T-helper 17 cell (primary cell): ENCODE results near the gene TICAM2. TPM values are rescaled to one million over a fixed set of nuclear protein-coding genes. Genes with fewer than 3 reads are reported as not detected.

Experiments used
- ATAC-seq: fragments of 150-1000 bp; cut with Tn5 transposase; 2 replicates; pipeline ENCODE4 v1.10.0; 2021; ENCODE audit warnings: mild to moderate bottlenecking, moderate library complexity
- DNase-seq, 3 donors: peaks; one replicate each; pipeline versions ENCODE4 v3.0.0 to v3.0.0-alpha.2; 2020 to 2021
- H3K9me3 ChIP-seq: one replicate; pipeline ENCODE4 v1.7.0; 2013; ENCODE audit warnings: low read length, mild to moderate bottlenecking; ENCODE audit not compliant: control insufficient read depth, poor library complexity, severe bottlenecking
- H3K27ac Mint-ChIP-seq: one replicate; pipeline ENCODE4 v1.8.0; 2022; ENCODE audit warnings: mild to moderate bottlenecking, moderate library complexity, mixed read lengths
- H3K27me3 Mint-ChIP-seq: one replicate; pipeline ENCODE4 v1.8.0; 2022; ENCODE audit warnings: mixed read lengths
- H3K36me3 Mint-ChIP-seq: one replicate; pipeline ENCODE4 v1.8.0; 2022; ENCODE audit warnings: low read depth, mixed read lengths
- H3K4me1 Mint-ChIP-seq: one replicate; pipeline ENCODE4 v1.8.0; 2022; ENCODE audit warnings: mild to moderate bottlenecking, mixed read lengths
- H3K4me3 Mint-ChIP-seq: one replicate; pipeline ENCODE4 v1.8.0; 2022; ENCODE audit warnings: mild to moderate bottlenecking, moderate library complexity, mixed read lengths
- total RNA-seq, 4 donors: library from RNA in 2 of 4; stranded (reverse) in 2 of 4; gene quantifications; one replicate each; pipeline ENCODE4 v1.2.3 and lab custom pipeline; 2022 to 2026

TICAM2 gene
- total RNA-seq, 2 donors from 2014 or later, result 0.52 to 0.90 TPM

DNA sequence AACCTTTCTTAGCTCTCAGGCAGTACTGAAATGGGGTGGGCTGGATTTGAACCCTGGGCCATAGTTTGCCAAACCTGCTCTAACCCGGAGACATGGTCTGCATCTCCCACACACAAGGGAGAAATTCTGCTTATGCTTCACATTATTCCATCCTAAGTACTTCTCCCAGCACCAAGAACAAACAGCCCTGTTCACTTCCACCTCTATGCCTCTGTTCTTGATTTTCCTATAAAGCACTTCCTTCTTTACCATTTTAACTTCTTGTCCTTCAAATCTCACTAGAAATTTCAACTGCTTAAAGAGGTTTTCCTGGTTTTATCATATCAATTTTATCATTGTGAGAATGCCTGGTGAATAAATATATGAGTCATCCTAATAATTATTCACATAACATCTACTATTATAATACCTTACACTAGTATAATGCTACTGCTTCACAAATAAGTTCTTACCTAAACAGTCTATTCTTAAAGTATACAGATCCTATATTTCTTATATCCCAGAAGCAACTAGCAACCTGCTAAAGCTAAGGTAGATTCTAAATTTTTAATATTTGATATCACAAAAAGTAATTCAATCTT is 70.4 kb downstream of the TICAM2 start:
- Mint-ChIP-seq H3K4me3 (no peak overlapping the region), H3K27me3 (no peaks in the 10 kb centered on the region), H3K27ac (no peak overlapping the region), H3K36me3 (peaks cover 12% of the 10 kb centered on the region), H3K4me1 (peaks cover 36% of the 10 kb centered on the region)
- ATAC-seq (no peak), DNase-seq (no peak)
- no peaks in the 10 kb centered on the region for H3K9me3 ChIP-seq

DNA sequence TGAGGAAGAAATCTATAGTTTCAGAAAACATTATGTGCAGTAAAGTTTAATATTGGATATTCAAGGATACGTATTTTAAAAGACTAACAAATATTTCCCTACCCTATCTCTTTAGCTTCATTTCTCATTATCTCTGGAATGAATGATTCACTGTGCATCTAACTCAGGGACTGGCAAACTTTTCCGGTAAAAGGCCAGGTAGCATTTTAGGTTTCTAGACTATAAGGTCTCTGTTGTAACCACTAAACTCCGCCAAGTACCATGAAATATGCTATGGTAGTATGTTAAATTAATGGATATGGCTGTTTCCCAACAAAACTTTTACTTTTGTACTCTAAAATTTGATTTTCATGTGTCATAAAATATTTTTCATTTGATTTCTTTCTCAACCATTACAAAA is 70.9 kb downstream of the TICAM2 start:
- DNase-seq (no peak), ATAC-seq (no peak)
- Mint-ChIP-seq H3K4me3 (no peak overlapping the region), H3K4me1 (peaks cover 34% of the 10 kb centered on the region), H3K27me3 (no peaks in the 10 kb centered on the region), H3K36me3 (peaks cover 10% of the 10 kb centered on the region), H3K27ac (no peak overlapping the region)
- H3K9me3 ChIP-seq, result no peaks in the 10 kb centered on the region

DNA sequence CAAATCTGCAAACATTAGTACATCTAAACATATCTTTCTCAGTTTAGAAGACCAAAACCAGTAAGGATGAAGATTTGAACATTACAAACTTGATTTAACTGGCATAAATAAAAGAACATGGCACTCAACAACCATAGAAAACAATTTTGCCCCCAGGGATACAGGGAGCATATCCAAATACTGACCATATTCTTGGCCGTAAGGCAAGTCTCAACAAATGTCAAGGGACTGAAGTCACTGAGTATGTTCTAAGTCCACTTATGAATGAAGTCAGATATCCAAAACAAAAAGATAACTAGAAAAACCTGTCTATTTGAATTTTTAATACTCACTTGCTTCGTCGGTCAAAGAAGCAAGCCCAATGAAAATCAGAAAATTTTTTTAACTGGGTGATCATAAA is 71.9 kb downstream of the TICAM2 start:
- ATAC-seq (no peak), DNase-seq (no peak)
- Mint-ChIP-seq H3K4me1 (peaks cover 29% of the 10 kb centered on the region), H3K4me3 (no peak overlapping the region), H3K27ac (no peak overlapping the region), H3K27me3 (no peaks in the 10 kb centered on the region), H3K36me3 (peaks cover 7% of the 10 kb centered on the region)
- no peaks in the 10 kb centered on the region for H3K9me3 ChIP-seq

Other genes with a start within 250 kb of the TICAM2 start
- gene FEM1C, start 57.7 kb downstream of the TICAM2 start, total RNA-seq, result 10 to 100 TPM; 31.3 to 31.7 TPM
- gene TMED7, start 23.6 kb upstream of the TICAM2 start, total RNA-seq, result 10 to 100 TPM; 49.0 to 53.7 TPM
- gene CDO1, start 214.2 kb upstream of the TICAM2 start, total RNA-seq, result not detected
- gene ATG12, start 239.1 kb upstream of the TICAM2 start, total RNA-seq, result 10 to 100 TPM; 58.0 to 64.2 TPM
- gene AP3S1, start 239.5 kb upstream of the TICAM2 start, total RNA-seq, result 10 to 100 TPM; 44.5 to 45.0 TPM